ENCODE data around the gene CCDC88B. TPM values are rescaled to one million over a fixed set of nuclear protein-coding genes. Genes with fewer than 3 reads are reported as not detected.

Gene CCDC88B
- total and polyA plus RNA-seq, 5 donors from 2014 or later = 7.4 to 144 (median 10.2) TPM

DNA sequence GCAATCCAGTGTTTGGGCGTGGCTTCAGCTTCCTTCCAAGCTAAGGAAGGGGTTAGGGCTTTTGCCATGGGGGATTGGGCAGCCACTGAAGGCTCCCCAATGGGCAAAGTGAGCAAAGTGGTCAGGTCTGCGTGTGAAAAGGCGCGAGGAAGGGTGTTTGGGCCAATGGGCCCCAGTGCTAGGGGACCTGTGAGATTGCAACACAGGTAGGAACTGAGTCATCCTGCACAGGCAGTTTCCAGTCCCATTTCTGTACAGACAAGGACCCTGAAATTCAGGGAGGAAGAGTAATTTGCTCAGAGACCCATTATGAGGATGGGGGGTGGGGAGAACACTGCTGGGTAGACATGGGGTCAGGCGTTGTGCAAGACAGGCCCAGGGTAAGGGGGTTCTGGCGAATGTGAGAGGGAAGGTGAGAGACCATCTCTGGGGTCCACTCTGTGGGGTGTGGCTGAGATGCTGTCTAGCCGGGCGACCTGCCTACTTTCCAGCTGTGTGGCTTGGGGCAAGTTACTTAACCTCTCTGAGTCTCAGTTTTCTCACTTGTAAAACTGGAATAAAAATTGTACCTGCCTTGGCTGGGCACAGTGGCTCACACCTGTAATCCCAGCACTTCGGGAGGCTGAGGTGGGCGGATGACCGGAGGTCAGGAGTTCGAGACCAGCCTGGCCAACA is 7.3 kb downstream of the CCDC88B start:
- Mint-ChIP-seq H3K27ac (no peak overlapping the region), H3K9me3 (no peaks in the 10 kb centered on the region), H3K27me3 (no peaks in the 10 kb centered on the region), H3K4me1 (peaks cover 0 to 11% (median under 1%) of the 10 kb centered on the region in 4 donors), H3K36me3 (peaks cover 13% of the 10 kb centered on the region), H3K4me3 (no peak overlapping the region)
- peaks cover 5% of the 10 kb centered on the region for H3K4me1 ChIP-seq (ENCODE audit: control insufficient read depth, insufficient read depth, low read length, poor library complexity, severe bottlenecking)
- no peaks in the 10 kb centered on the region for H3K9me3 ChIP-seq (ENCODE audit: control insufficient read depth in 2 of 2, low read length in 2 of 2)
- peaks cover 20% of the 10 kb centered on the region for H3K36me3 ChIP-seq (ENCODE audit: control insufficient read depth, insufficient read depth, low read length)
- DNase-seq (no peak), ATAC-seq (ENCODE audit: low read depth in 2 of 2) (no peak)
- no peak overlapping the region for H3K27ac ChIP-seq (ENCODE audit: insufficient read depth, low read length, poor library complexity, severe bottlenecking)
- no peak overlapping the region for H3K4me3 ChIP-seq (ENCODE audit: low read depth, low read length)
- H3K27me3 ChIP-seq (ENCODE audit: control insufficient read depth, insufficient read depth, low read length) = no peaks in the 10 kb centered on the region

DNA sequence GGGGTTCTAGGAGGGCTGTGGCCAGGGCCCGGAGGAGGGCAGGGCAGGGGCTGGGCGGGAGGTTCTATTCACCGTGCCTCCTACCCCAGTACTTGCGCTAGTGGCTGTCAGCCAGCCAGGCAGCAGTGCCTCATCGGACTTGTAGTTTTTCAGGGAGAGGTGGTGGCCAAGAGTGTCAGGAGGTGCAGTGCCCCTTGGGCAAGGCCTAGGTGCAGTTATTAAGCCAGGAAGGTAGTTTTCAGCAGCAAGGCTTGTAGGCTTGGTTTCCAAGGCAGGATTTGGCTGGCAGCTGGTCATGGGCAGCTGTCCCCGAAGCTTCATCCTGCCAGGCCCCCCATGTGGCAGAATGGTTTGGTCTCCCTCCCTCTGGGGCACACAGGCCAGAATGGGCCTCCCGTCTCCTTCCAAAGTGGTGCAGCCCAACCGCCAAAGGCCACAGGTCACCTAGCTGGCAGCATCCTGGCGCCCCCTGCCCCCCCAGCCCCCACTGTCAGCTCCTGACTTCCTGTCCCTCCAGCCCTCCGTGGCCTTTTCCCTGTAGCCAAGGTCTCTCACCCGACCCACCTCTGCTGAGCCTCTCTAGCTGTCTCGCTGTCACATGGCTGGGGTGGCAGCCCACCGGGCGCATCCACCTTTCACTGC is 8.5 kb downstream of the CCDC88B start:
- Histone ChIP-seq H3K9me3 (ENCODE audit: control insufficient read depth in 2 of 2, low read length in 2 of 2) (no peaks in the 10 kb centered on the region), H3K4me1 (ENCODE audit: control insufficient read depth, insufficient read depth, low read length, poor library complexity, severe bottlenecking) (no peaks in the 10 kb centered on the region), H3K36me3 (ENCODE audit: control insufficient read depth, insufficient read depth, low read length) (peaks cover 16% of the 10 kb centered on the region), H3K4me3 (ENCODE audit: low read depth, low read length) (no peak overlapping the region), H3K27ac (ENCODE audit: insufficient read depth, low read length, poor library complexity, severe bottlenecking) (no peak overlapping the region), H3K27me3 (ENCODE audit: control insufficient read depth, insufficient read depth, low read length) (no peaks in the 10 kb centered on the region)
- Mint-ChIP-seq H3K36me3 (peaks cover 13% of the 10 kb centered on the region), H3K27ac (no peak overlapping the region), H3K27me3 (no peaks in the 10 kb centered on the region), H3K4me3 (no peak overlapping the region), H3K9me3 (no peaks in the 10 kb centered on the region), H3K4me1 (peaks cover 0 to 5% (median under 1%) of the 10 kb centered on the region in 4 donors)
- DNase-seq (no peak), ATAC-seq (ENCODE audit: low read depth in 2 of 2) (no peak)

DNA sequence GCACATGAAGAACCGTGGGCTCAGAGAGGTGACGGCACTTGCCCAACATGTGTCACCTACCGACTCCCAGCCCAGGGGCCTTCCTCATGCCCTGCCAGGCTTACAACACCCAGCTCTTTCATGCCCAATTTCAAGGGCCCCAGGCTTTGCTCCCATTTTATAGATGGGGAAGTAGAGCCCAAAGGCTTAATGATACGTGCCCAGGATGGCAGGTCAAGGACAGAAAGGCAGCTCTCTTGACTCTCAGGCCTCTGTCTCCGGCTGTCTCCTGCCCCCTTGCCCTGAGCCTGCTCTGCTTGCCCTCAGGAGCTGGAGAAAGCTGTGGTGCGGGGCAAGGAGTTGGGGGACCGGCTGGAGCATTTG is 9.0 kb downstream of the CCDC88B start:
- ATAC-seq (ENCODE audit: low read depth in 2 of 2) (no peak), DNase-seq (no peak)
- Histone ChIP-seq H3K36me3 (ENCODE audit: control insufficient read depth, insufficient read depth, low read length) (peaks cover 16% of the 10 kb centered on the region), H3K27me3 (ENCODE audit: control insufficient read depth, insufficient read depth, low read length) (no peaks in the 10 kb centered on the region), H3K4me1 (ENCODE audit: control insufficient read depth, insufficient read depth, low read length, poor library complexity, severe bottlenecking) (no peaks in the 10 kb centered on the region), H3K9me3 (ENCODE audit: control insufficient read depth in 2 of 2, low read length in 2 of 2) (no peaks in the 10 kb centered on the region), H3K27ac (ENCODE audit: insufficient read depth, low read length, poor library complexity, severe bottlenecking) (no peak overlapping the region), H3K4me3 (ENCODE audit: low read depth, low read length) (no peak overlapping the region)
- no peak overlapping the region for H3K27ac Mint-ChIP-seq
- peaks cover 0 to 5% (median under 1%) of the 10 kb centered on the region in 4 donors for H3K4me1 Mint-ChIP-seq
- no peaks in the 10 kb centered on the region for H3K27me3 Mint-ChIP-seq
- no peak overlapping the region for H3K4me3 Mint-ChIP-seq
- peaks cover 13% of the 10 kb centered on the region for H3K36me3 Mint-ChIP-seq
- H3K9me3 Mint-ChIP-seq = no peaks in the 10 kb centered on the region

DNA sequence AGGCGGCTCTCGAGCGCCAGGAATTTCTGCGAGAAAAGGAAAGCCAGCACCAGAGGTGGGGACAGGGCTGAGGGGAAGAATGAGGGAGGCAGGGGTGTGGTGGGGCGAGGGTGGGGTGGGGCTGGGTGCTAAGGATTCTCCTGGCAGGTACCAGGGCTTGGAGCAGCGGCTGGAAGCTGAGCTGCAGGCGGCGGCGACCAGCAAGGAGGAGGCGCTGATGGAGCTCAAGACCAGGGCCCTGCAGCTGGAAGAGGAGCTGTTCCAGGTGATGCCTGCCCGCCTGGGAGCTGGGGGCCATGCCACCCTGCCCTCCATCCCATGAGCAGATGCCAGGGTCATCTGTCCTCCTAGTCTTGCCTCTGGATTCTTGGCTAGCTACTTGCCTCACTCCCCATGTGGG is 9.4 kb downstream of the CCDC88B start:
- Histone ChIP-seq H3K27ac (ENCODE audit: insufficient read depth, low read length, poor library complexity, severe bottlenecking) (no peak overlapping the region), H3K9me3 (ENCODE audit: control insufficient read depth in 2 of 2, low read length in 2 of 2) (no peaks in the 10 kb centered on the region), H3K36me3 (ENCODE audit: control insufficient read depth, insufficient read depth, low read length) (peaks cover 14% of the 10 kb centered on the region), H3K27me3 (ENCODE audit: control insufficient read depth, insufficient read depth, low read length) (no peaks in the 10 kb centered on the region), H3K4me3 (ENCODE audit: low read depth, low read length) (no peak overlapping the region), H3K4me1 (ENCODE audit: control insufficient read depth, insufficient read depth, low read length, poor library complexity, severe bottlenecking) (no peaks in the 10 kb centered on the region)
- Mint-ChIP-seq H3K4me1 (peaks cover 0 to 5% (median under 1%) of the 10 kb centered on the region in 4 donors), H3K4me3 (no peak overlapping the region), H3K27me3 (no peaks in the 10 kb centered on the region), H3K36me3 (peaks cover 13% of the 10 kb centered on the region), H3K27ac (no peak overlapping the region), H3K9me3 (no peaks in the 10 kb centered on the region)
- no peak for DNase-seq
- no peak for ATAC-seq (ENCODE audit: low read depth in 2 of 2)

DNA sequence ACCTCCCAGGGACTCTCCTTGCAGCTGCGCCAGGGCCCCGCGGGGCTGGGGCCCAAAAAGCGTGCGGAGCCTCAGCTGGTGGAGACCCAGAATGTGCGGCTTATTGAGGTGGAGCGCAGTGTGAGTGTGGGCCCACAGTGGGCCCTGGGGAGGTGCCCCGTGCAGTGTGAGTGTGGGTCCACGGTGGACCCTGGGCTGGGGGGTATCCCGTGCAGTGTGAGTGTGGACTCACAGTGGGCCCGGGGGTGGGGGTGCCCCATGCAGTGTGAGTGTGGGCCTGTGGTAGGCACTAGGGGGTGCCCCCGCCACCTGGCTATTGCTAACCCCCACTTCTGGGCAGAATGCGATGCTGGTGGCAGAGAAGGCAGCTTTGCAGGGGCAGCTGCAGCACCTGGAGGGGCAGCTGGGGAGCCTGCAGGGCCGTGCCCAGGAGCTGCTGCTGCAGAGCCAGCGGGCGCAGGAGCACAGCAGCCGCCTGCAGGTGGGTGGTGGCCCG is 11.2 kb downstream of the CCDC88B start:
- Histone ChIP-seq H3K36me3 (ENCODE audit: control insufficient read depth, insufficient read depth, low read length) (peaks cover 11% of the 10 kb centered on the region), H3K9me3 (ENCODE audit: control insufficient read depth in 2 of 2, low read length in 2 of 2) (no peaks in the 10 kb centered on the region), H3K27ac (ENCODE audit: insufficient read depth, low read length, poor library complexity, severe bottlenecking) (no peak overlapping the region), H3K4me3 (ENCODE audit: low read depth, low read length) (no peak overlapping the region), H3K27me3 (ENCODE audit: control insufficient read depth, insufficient read depth, low read length) (no peaks in the 10 kb centered on the region), H3K4me1 (ENCODE audit: control insufficient read depth, insufficient read depth, low read length, poor library complexity, severe bottlenecking) (no peaks in the 10 kb centered on the region)
- Mint-ChIP-seq H3K36me3 (peaks cover 4% of the 10 kb centered on the region), H3K4me1 (peaks cover 0 to 5% (median 0%) of the 10 kb centered on the region in 4 donors), H3K27me3 (no peaks in the 10 kb centered on the region), H3K4me3 (no peak overlapping the region), H3K27ac (peak overlapping the region in 1 of 3 donors; percentile 38), H3K9me3 (no peaks in the 10 kb centered on the region)
- no peak for DNase-seq
- ATAC-seq (ENCODE audit: low read depth in 2 of 2) = no peak

DNA sequence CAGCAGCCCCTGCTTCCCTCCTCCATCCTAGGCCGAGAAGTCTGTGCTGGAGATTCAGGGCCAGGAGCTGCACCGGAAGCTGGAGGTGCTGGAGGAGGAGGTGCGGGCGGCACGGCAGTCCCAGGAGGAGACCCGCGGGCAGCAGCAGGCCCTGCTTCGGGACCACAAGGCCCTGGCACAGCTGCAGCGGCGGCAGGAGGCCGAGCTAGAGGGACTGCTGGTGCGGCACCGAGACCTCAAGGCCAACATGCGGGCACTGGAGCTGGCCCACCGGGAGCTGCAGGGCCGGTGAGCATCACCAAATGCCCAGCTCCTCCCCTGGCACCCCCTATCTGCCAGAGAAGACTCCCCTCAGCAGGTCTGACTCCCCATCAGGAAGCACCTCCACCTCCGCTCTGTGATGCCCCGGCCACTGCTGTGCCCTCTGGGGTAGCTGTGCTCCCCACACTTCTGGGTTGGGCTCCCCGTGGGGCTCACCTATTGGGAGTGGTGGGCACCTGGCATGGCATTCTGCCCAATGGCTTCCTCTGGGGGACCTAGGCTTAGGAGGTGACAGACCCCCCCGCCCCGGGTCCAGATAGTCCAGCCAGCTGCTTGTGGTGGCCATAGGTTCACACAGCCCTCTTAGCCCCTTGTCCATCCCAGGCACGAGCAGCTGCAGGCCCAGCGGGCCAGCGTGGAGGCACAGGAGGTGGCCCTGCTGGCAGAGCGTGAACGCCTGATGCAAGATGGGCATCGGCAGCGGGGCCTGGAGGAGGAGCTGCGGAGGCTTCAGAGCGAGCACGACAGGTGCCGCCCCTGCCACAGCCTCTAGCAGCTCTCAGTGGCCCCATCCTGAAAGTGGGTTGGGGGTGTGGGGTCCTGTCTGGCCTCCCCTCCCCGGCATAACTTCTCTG is 12.3 kb downstream of the CCDC88B start:
- Mint-ChIP-seq H3K36me3 (peaks cover 4% of the 10 kb centered on the region), H3K4me3 (no peak overlapping the region), H3K27ac (no peak overlapping the region), H3K4me1 (peaks cover 0 to 10% (median 3%) of the 10 kb centered on the region in 4 donors), H3K27me3 (no peaks in the 10 kb centered on the region), H3K9me3 (no peaks in the 10 kb centered on the region)
- DNase-seq (no peak), ATAC-seq (ENCODE audit: low read depth in 2 of 2) (no peak)
- Histone ChIP-seq H3K27ac (ENCODE audit: insufficient read depth, low read length, poor library complexity, severe bottlenecking) (no peak overlapping the region), H3K27me3 (ENCODE audit: control insufficient read depth, insufficient read depth, low read length) (no peaks in the 10 kb centered on the region), H3K4me3 (ENCODE audit: low read depth, low read length) (no peak overlapping the region), H3K9me3 (ENCODE audit: control insufficient read depth in 2 of 2, low read length in 2 of 2) (no peaks in the 10 kb centered on the region), H3K36me3 (ENCODE audit: control insufficient read depth, insufficient read depth, low read length) (peaks cover 10% of the 10 kb centered on the region), H3K4me1 (ENCODE audit: control insufficient read depth, insufficient read depth, low read length, poor library complexity, severe bottlenecking) (peaks cover 2% of the 10 kb centered on the region)

DNA sequence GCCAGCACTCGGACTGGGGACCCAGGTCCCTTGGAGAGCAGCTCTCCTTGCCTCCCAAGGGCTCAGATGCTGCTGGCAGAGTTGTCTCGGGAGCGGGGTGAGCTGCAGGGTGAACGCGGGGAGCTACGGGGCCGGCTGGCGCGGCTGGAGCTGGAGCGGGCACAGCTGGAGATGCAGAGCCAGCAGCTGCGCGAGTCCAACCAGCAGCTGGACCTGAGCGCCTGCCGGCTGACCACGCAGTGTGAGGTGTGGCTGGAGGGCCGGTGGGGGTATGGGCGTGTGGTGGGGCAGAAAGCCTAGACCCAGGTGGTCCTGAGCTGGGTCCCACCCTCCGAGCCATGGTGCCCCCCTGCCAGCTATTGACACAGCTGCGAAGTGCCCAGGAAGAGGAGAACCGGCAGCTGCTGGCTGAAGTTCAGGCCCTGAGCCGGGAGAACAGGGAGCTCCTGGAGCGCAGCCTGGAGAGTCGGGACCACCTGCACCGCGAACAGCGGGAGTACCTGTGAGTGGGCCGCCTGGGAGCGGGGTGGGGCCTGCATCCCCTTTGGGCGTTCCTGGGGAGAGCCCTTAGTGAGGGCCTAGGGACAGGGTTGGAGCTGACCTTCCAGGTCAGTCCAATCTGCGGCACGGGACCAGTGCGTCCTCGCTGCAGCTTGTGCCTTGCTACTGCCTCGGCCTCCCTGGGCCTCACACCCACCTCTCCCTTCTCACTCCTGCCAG is 13.2 kb downstream of the CCDC88B start:
- H3K27ac Mint-ChIP-seq = no peak overlapping the region
- no peak for ATAC-seq (ENCODE audit: low read depth in 2 of 2)
- H3K9me3 Mint-ChIP-seq = no peaks in the 10 kb centered on the region

More for the DNA sequence above, 13.2 kb downstream of the CCDC88B start:
- H3K27ac ChIP-seq (ENCODE audit: insufficient read depth, low read length, poor library complexity, severe bottlenecking) = no peak overlapping the region
- no peak overlapping the region for H3K4me3 ChIP-seq (ENCODE audit: low read depth, low read length)
- DNase-seq = no peak
- H3K36me3 ChIP-seq (ENCODE audit: control insufficient read depth, insufficient read depth, low read length) = peaks cover 9% of the 10 kb centered on the region
- Mint-ChIP-seq H3K27me3 (no peaks in the 10 kb centered on the region), H3K4me3 (no peak overlapping the region), H3K36me3 (peaks cover 4% of the 10 kb centered on the region), H3K4me1 (peaks cover 0 to 14% (median 6%) of the 10 kb centered on the region in 4 donors)
- H3K9me3 ChIP-seq (ENCODE audit: control insufficient read depth in 2 of 2, low read length in 2 of 2) = no peaks in the 10 kb centered on the region
- H3K4me1 ChIP-seq (ENCODE audit: control insufficient read depth, insufficient read depth, low read length, poor library complexity, severe bottlenecking) = peaks cover 10% of the 10 kb centered on the region
- no peaks in the 10 kb centered on the region for H3K27me3 ChIP-seq (ENCODE audit: control insufficient read depth, insufficient read depth, low read length)
